PC-3 (cell line): ENCODE data around the gene CD69. TPM values are rescaled to one million over a fixed set of nuclear protein-coding genes. Genes with fewer than 3 reads are reported as not detected.

Experiments used
- ATAC-seq: fragments of 200-7000 bp; cut with Tn5 transposase; 2 replicates; pipeline ENCODE4 v1.9.1; 2020; ENCODE audit warnings: mild to moderate bottlenecking, moderate library complexity
- BruUV-seq: library from RNA; stranded (reverse); fragments of 400-500 nt; replicated peaks from 2 replicates; lab custom pipeline; 2021; lab: Mats Ljungman, UMichigan
- CTCF ChIA-PET: fragments of 300-600 bp; sonication (Branson Sonifier 250); formaldehyde crosslinking; loops from one replicate; lab custom pipeline; 2022; ENCODE audit warnings: antibody characterized with exemption; lab: Charles Lee
- POLR2A ChIA-PET: fragments of 300-600 bp; sonication (Branson Sonifier 250); formaldehyde crosslinking; loops from one replicate; lab custom pipeline; 2022; ENCODE audit warnings: antibody characterized with exemption; ENCODE audit not compliant: unreplicated experiment; lab: Charles Lee
- DNase-seq: peaks from one replicate; pipeline ENCODE4 v3.0.0-alpha.2; 2015
- H2AFZ ChIP-seq: fragments of 300-600 bp; sonication (generic); 2 replicates; pipeline ENCODE4 v1.6.0; 2016; ENCODE audit warnings: antibody characterized with exemption, low read length
- H3F3A ChIP-seq: fragments of 300-600 bp; sonication (generic); one replicate; pipeline ENCODE4 v1.6.0; 2017; ENCODE audit warnings: antibody characterized with exemption, low read length, control low read depth, mild to moderate bottlenecking; ENCODE audit not compliant: unreplicated experiment
- H3K27ac ChIP-seq: fragments of 300-600 bp; sonication (generic); 2 replicates; pipeline ENCODE4 v1.5.1; 2016; ENCODE audit warnings: mild to moderate bottlenecking, low read length
- H3K27me3 ChIP-seq: fragments of 300-600 bp; sonication (generic); 2 replicates; pipeline ENCODE4 v1.6.1; 2016; ENCODE audit warnings: low read length, mixed read lengths
- H3K36me3 ChIP-seq: fragments of 300-600 bp; sonication (generic); 2 replicates; pipeline ENCODE4 v1.6.1; 2016; ENCODE audit warnings: low read depth, mixed run types, low read length, mixed read lengths
- H3K4me1 ChIP-seq: fragments of 300-600 bp; sonication (generic); 2 replicates; pipeline ENCODE4 v1.5.1; 2016; ENCODE audit warnings: low read length; ENCODE audit not compliant: insufficient read depth
- H3K4me2 ChIP-seq: fragments of 300-600 bp; sonication (generic); 2 replicates; pipeline ENCODE4 v1.6.0; 2016; ENCODE audit warnings: low read length
- H3K4me3 ChIP-seq: fragments of 300-600 bp; sonication (generic); 2 replicates; pipeline ENCODE4 v1.5.1; 2016; ENCODE audit warnings: mild to moderate bottlenecking, low read length, mixed read lengths
- H3K79me2 ChIP-seq: fragments of 300-600 bp; sonication (generic); 2 replicates; pipeline ENCODE4 v1.6.1; 2017; ENCODE audit warnings: low read length, mixed read lengths
- H3K9ac ChIP-seq: fragments of 300-600 bp; sonication (generic); 2 replicates; pipeline ENCODE4 v1.6.0; 2016; ENCODE audit warnings: mild to moderate bottlenecking, low read length
- H3K9me2 ChIP-seq: fragments of 300-600 bp; sonication (generic); replicated peaks from 2 replicates; pipeline ENCODE4 v1.6.1; 2016; ENCODE audit warnings: mixed run types, low read length, mixed read lengths
- H3K9me3 ChIP-seq: fragments of 300-600 bp; sonication (generic); 2 replicates; pipeline ENCODE4 v1.6.1; 2016; ENCODE audit warnings: low read length, mixed read lengths
- H4K20me1 ChIP-seq: fragments of 300-600 bp; sonication (generic); 2 replicates; pipeline ENCODE4 v1.6.1; 2016; ENCODE audit warnings: low read length, mixed read lengths
- CTCF ChIP-seq: fragments of 300-600 bp; sonication (generic); conservative IDR thresholded peaks from 2 replicates; pipeline ENCODE4 v1.5.1; 2017; ENCODE audit warnings: antibody characterized with exemption, low read depth, mild to moderate bottlenecking, low read length
- EZH2 ChIP-seq: fragments of 300-600 bp; sonication (generic); IDR thresholded peaks from one replicate; pipeline ENCODE4 v1.6.1; 2017; ENCODE audit warnings: antibody characterized with exemption, mild to moderate bottlenecking, low read length; ENCODE audit not compliant: unreplicated experiment
- EZH2phosphoT487 ChIP-seq: fragments of 300-600 bp; sonication (generic); IDR thresholded peaks from 2 replicates; pipeline ENCODE4 v1.6.1; 2018; ENCODE audit warnings: mild to moderate bottlenecking, antibody characterized with exemption, low read length, borderline replicate concordance
- intact Hi-C: fragments of 100-400 bp; cut with micrococcal nuclease; formaldehyde crosslinking; loops from 2 replicates; pipeline ENCODE4 v1.9.0; 2023
- total RNA-seq: library from RNA; depleted of rRNA; stranded (reverse); fragments of >200 nt; gene quantifications from 2 replicates; pipeline ENCODE4 v1.2.3, GENCODE V29; 2014

CD69 gene
- total RNA-seq, 1 experiment from 2014 or later, result not detected

- Histone ChIP-seq H3K9me3 (no peaks in the 10 kb centered on the region), H3K27me3 (no peaks in the 10 kb centered on the region), H3F3A (no peaks in the 10 kb centered on the region), H3K9me2 (no peaks in the 10 kb centered on the region), H3K9ac (no peak overlapping the region), H3K79me2 (no peaks in the 10 kb centered on the region), H3K27ac (no peak overlapping the region), H3K4me3 (no peak overlapping the region), H4K20me1 (no peaks in the 10 kb centered on the region), H3K4me2 (no peak overlapping the region), H3K4me1 (no peaks in the 10 kb centered on the region), H2AFZ (no peak overlapping the region), H3K36me3 (no peaks in the 10 kb centered on the region)
- ChIA-PET POLR2A (no interaction called here), CTCF (no interaction called here)
- TF ChIP-seq EZH2phosphoT487 (no peak), CTCF (no peak), EZH2 (no peak)
- BruUV-seq, result no TSS peak
- intact Hi-C loops, result no loop called here
- ATAC-seq (no peak), DNase-seq (no peak)
Observed at GRCh38 chr12:9736936-9737705, 23.6 kb downstream of the CD69 start.

GRCh38 chr12:9735601-9736000 is 25.1 kb downstream of the CD69 start:
- intact Hi-C loops, result no loop called here
- POLR2A ChIA-PET, result no interaction called here
- H3K4me3 ChIP-seq, result no peak overlapping the region
- BruUV-seq, result no TSS peak
- CTCF ChIA-PET, result no interaction called here
- no peak overlapping the region for H3K9ac ChIP-seq
- no peak overlapping the region for H3K4me2 ChIP-seq
- ATAC-seq (no peak), DNase-seq (no peak)
- no peaks in the 10 kb centered on the region for H3K27me3 ChIP-seq
- no peaks in the 10 kb centered on the region for H3K36me3 ChIP-seq
- no peak overlapping the region for H3K27ac ChIP-seq
- no peaks in the 10 kb centered on the region for H3K4me1 ChIP-seq
- H3K79me2 ChIP-seq, result no peaks in the 10 kb centered on the region
- no peaks in the 10 kb centered on the region for H3F3A ChIP-seq
- H3K9me3 ChIP-seq, result no peaks in the 10 kb centered on the region
- no peak for TF ChIP-seq EZH2phosphoT487
- no peak for TF ChIP-seq CTCF
- no peak for TF ChIP-seq EZH2
- no peaks in the 10 kb centered on the region for H3K9me2 ChIP-seq
- H2AFZ ChIP-seq, result no peak overlapping the region
- no peaks in the 10 kb centered on the region for H4K20me1 ChIP-seq

GRCh38 chr12:9732921-9733461 is 27.7 kb downstream of the CD69 start, which contains the start of gene CLECL1:
CLECL1 (minus strand) TSS chr12:9733097.
- no peaks in the 10 kb centered on the region for H3K9me2 ChIP-seq
- H3K4me1 ChIP-seq, result no peaks in the 10 kb centered on the region
- no peaks in the 10 kb centered on the region for H3F3A ChIP-seq
- H3K4me3 ChIP-seq, result no peak within 1 kb of the TSS
- no peaks in the 10 kb centered on the region for H4K20me1 ChIP-seq
- ChIA-PET POLR2A (no interaction called here), CTCF (interaction anchor here (0.5 to 0.6 kb wide), 2 partner anchors 87 to 457 kb away, joined by 3 to 4 read pairs; no protein-coding TSS in a partner anchor)
- no TSS peak for BruUV-seq
- ATAC-seq (no peak), DNase-seq (no peak)
- H3K9me3 ChIP-seq, result no peaks in the 10 kb centered on the region
- no peak within 1 kb of the TSS for H3K9ac ChIP-seq
- no peak within 1 kb of the TSS for H3K27ac ChIP-seq
- H2AFZ ChIP-seq, result peak within 1 kb of the TSS; percentile 38; the same call in 1 of the 2 replicates
- no peaks in the 10 kb centered on the region for H3K79me2 ChIP-seq
- TF ChIP-seq EZH2 (no peak), CTCF (no peak), EZH2phosphoT487 (no peak)
- H3K4me2 ChIP-seq, result no peak within 1 kb of the TSS
- H3K36me3 ChIP-seq, result no peaks in the 10 kb centered on the region
- no peaks in the 10 kb centered on the region for H3K27me3 ChIP-seq
- intact Hi-C loops, result no loop called here
